HepG2 (cell line): ENCODE data around the gene UNC5CL. TPM values are rescaled to one million over a fixed set of nuclear protein-coding genes. Genes with fewer than 3 reads are reported as not detected.

ENCODE experiments used
- ARHGAP35 ChIP-seq: sonication (generic); formaldehyde crosslinking; IDR thresholded peaks from 2 replicates; pipeline ENCODE4 v1.9.0; 2022; ENCODE audit warnings: mild to moderate bottlenecking, inconsistent platforms, moderate library complexity, missing genetic modification reagents, borderline replicate concordance
- CREM ChIP-seq, 2 experiments: sonication (generic) in 1 of 2; formaldehyde crosslinking in 1 of 2; IDR thresholded peaks; 2 replicates each; pipeline versions ENCODE4 v1.4.0 to v1.6.1; 2016 to 2020; ENCODE audit warnings: antibody characterized with exemption in 1 of 2, mild to moderate bottlenecking in 1 of 2, missing genetic modification reagents in 1 of 2
- CSRNP1 ChIP-seq: sonication (generic); formaldehyde crosslinking; IDR thresholded peaks from 2 replicates; pipeline ENCODE4 v1.8.1; 2023; ENCODE audit warnings: mild to moderate bottlenecking, missing genetic modification reagents
- HDAC1 ChIP-seq: sonication (generic); formaldehyde crosslinking; IDR thresholded peaks from 2 replicates; pipeline ENCODE4 v1.5.1; 2020; ENCODE audit warnings: mild to moderate bottlenecking, missing genetic modification reagents
- HOXD1 ChIP-seq: sonication (generic); formaldehyde crosslinking; IDR thresholded peaks from 2 replicates; pipeline ENCODE4 v1.5.0; 2020; ENCODE audit warnings: missing genetic modification reagents
- MTERF4 ChIP-seq: sonication (generic); formaldehyde crosslinking; IDR thresholded peaks from 2 replicates; pipeline ENCODE4 v1.8.0; 2023; ENCODE audit warnings: mild to moderate bottlenecking, missing genetic modification reagents
- SP4 ChIP-seq: sonication (generic); formaldehyde crosslinking; IDR thresholded peaks from 2 replicates; pipeline ENCODE4 v1.8.1; 2023; ENCODE audit warnings: mild to moderate bottlenecking, missing genetic modification reagents
- ZNF274 ChIP-seq: sonication (generic); formaldehyde crosslinking; IDR thresholded peaks from 2 replicates; pipeline ENCODE4 v1.5.1; 2020; ENCODE audit warnings: mild to moderate bottlenecking, missing genetic modification reagents
- ZNF572 ChIP-seq: sonication (generic); formaldehyde crosslinking; IDR thresholded peaks from 2 replicates; pipeline ENCODE4 v1.5.1; 2020; ENCODE audit warnings: mild to moderate bottlenecking, missing genetic modification reagents
- ZNF737 ChIP-seq: sonication (generic); formaldehyde crosslinking; IDR thresholded peaks from 2 replicates; pipeline ENCODE4 v1.5.0; 2020; ENCODE audit warnings: missing genetic modification reagents, mild to moderate bottlenecking, borderline replicate concordance
- ZNF747 ChIP-seq: sonication (generic); formaldehyde crosslinking; IDR thresholded peaks from 2 replicates; pipeline ENCODE4 v1.8.1; 2023; ENCODE audit warnings: missing genetic modification reagents, mild to moderate bottlenecking, borderline replicate concordance
- ZSCAN9 ChIP-seq: IDR thresholded peaks from 2 replicates; pipeline ENCODE4 v1.6.1; 2016; ENCODE audit warnings: borderline replicate concordance
- polyA plus RNA-seq, 8 experiments: library from polyadenylated mRNA; depleted of rRNA in 3 of 8; stranded (reverse) in 7 of 8; unstranded in 1 of 8; fragments of >200 nt; fragmentation: Illumina TruSeq in 4 of 8; extraction: Trizol in 4 of 8; gene quantifications; 2 replicates each; pipeline versions ENCODE4 v1.2.1 to v1.2.3, GENCODE V29; 2011 to 2016; ENCODE audit warnings: low read depth in 4 of 8, missing spikeins in 1 of 8, mixed read lengths in 1 of 8; ENCODE audit not compliant: insufficient read depth in 1 of 8
- total RNA-seq, 5 experiments: library from RNA; depleted of rRNA; stranded (reverse); fragments of >200 nt; fragmentation: Illumina TruSeq; extraction: Trizol; gene quantifications; 2 replicates each; pipeline ENCODE4 v1.2.3, GENCODE V29; 2016; ENCODE audit warnings: low read depth in 1 of 5

Gene UNC5CL
- total and polyA plus RNA-seq, 2 of the 13 experiments (the other 11 are each of a cell fraction or from before 2014, with no cell fraction given) = 2.4 to 2.5 TPM

GRCh38 chr6:40996591-40997233, 42.3 kb downstream of the UNC5CL start (continued):
- TF ChIP-seq CSRNP1 (0 out of 2 replicates have a peak, but pooled peaks have one; percentile 11), MTERF4 (0 out of 2 replicates have a peak, but pooled peaks have one; percentile 60), SP4 (CRISPR knock-in tag) (no peak), ZNF747 (0 out of 2 replicates have a peak, but pooled peaks have one; percentile 20), CREM (IDR thresholded peaks at IDR 0.05) (0 out of 2 replicates have a peak, but pooled peaks have one; percentile 7), CREM (CRISPR knock-in tag; IDR thresholded peaks at IDR 0.05) (no peak), ZNF572 (CRISPR knock-in tag) (peak; percentile 77; the same call in 1 of the 2 replicates), ZNF737 (no peak), ZSCAN9 (CRISPR knock-in tag) (0 out of 2 replicates have a peak, but pooled peaks have one; percentile 16), ARHGAP35 (CRISPR knock-in tag) (no peak), ZNF274 (CRISPR knock-in tag) (peak; percentile 63; the same call in 1 of the 2 replicates), HOXD1 (CRISPR knock-in tag) (no peak), HDAC1 (peak; percentile 43; the same call in 1 of the 2 replicates)
